H9 (cell line): ENCODE measurements around the gene TRMU. TPM values are rescaled to one million over a fixed set of nuclear protein-coding genes. Genes with fewer than 3 reads are reported as not detected.

Experiments used
- DNase-seq: peaks from one replicate; pipeline ENCODE4 v3.0.0-alpha.2; 2017
- H2AFZ ChIP-seq: one replicate; pipeline ENCODE4 v1.6.1; 2013; ENCODE audit warnings: mild to moderate bottlenecking, low read length, control low read depth, moderate library complexity
- H2AK5ac ChIP-seq: 2 replicates; pipeline ENCODE4 v1.6.1; 2013; ENCODE audit warnings: low read length, control low read depth, mixed read lengths; ENCODE audit not compliant: insufficient read length
- H2BK120ac ChIP-seq: one replicate; pipeline ENCODE4 v1.6.1; 2013; ENCODE audit warnings: low read depth, mild to moderate bottlenecking, low read length, control low read depth, inconsistent platforms; ENCODE audit not compliant: poor library complexity, severe bottlenecking
- H2BK12ac ChIP-seq: 2 replicates; pipeline ENCODE4 v1.6.1; 2013; ENCODE audit warnings: low read length, control low read depth, mixed read lengths, low read depth; ENCODE audit not compliant: insufficient read length
- H2BK15ac ChIP-seq: 2 replicates; pipeline ENCODE4 v1.6.1; 2013; ENCODE audit warnings: low read depth, low read length, control low read depth
- H2BK20ac ChIP-seq: one replicate; pipeline ENCODE4 v1.6.1; 2013; ENCODE audit warnings: low read depth, mild to moderate bottlenecking, low read length, control low read depth, inconsistent platforms; ENCODE audit not compliant: poor library complexity, severe bottlenecking
- H2BK5ac ChIP-seq: 2 replicates; pipeline ENCODE4 v1.6.1; 2013; ENCODE audit warnings: low read length, control low read depth, mixed read lengths; ENCODE audit not compliant: insufficient read length
- H3K14ac ChIP-seq: 2 replicates; pipeline ENCODE4 v1.6.1; 2013; ENCODE audit warnings: low read length, control low read depth; ENCODE audit not compliant: insufficient read depth
- H3K18ac ChIP-seq: 2 replicates; pipeline ENCODE4 v1.6.1; 2013; ENCODE audit warnings: low read depth, mild to moderate bottlenecking, mixed read lengths, low read length, control low read depth; ENCODE audit not compliant: insufficient read length
- H3K23ac ChIP-seq: 2 replicates; pipeline ENCODE4 v1.6.1; 2013; ENCODE audit warnings: low read length, control low read depth, mixed read lengths, low read depth; ENCODE audit not compliant: insufficient read length
- H3K23me2 ChIP-seq: 2 replicates; pipeline ENCODE4 v1.6.1; 2013; ENCODE audit warnings: low read depth, mild to moderate bottlenecking, mixed read lengths, low read length, control low read depth; ENCODE audit not compliant: insufficient read length, poor library complexity, severe bottlenecking
- H3K27ac ChIP-seq: 2 replicates; pipeline ENCODE4 v1.5.1; 2013; ENCODE audit warnings: low read length, control low read depth, mixed read lengths, low read depth; ENCODE audit not compliant: insufficient read length
- H3K27me3 ChIP-seq: 2 replicates; pipeline ENCODE4 v1.6.1; 2013; ENCODE audit warnings: low read length, control low read depth, inconsistent platforms; ENCODE audit not compliant: insufficient read depth
- H3K4ac ChIP-seq: 2 replicates; pipeline ENCODE4 v1.6.1; 2013; ENCODE audit warnings: low read depth, mild to moderate bottlenecking, control low read depth, inconsistent platforms, low read length, moderate library complexity
- H3K4me1 ChIP-seq: 2 replicates; pipeline ENCODE4 v1.6.1; 2013; ENCODE audit warnings: low read length, control low read depth, inconsistent platforms; ENCODE audit not compliant: insufficient read depth
- H3K4me2 ChIP-seq: 2 replicates; pipeline ENCODE4 v1.6.1; 2013; ENCODE audit warnings: low read length, control low read depth, mixed read lengths; ENCODE audit not compliant: insufficient read length, insufficient read depth
- H3K56ac ChIP-seq: 2 replicates; pipeline ENCODE4 v1.6.1; 2013; ENCODE audit warnings: low read depth, mild to moderate bottlenecking, mixed read lengths, low read length, control low read depth; ENCODE audit not compliant: insufficient read length
- H3K79me1 ChIP-seq: 2 replicates; pipeline ENCODE4 v1.6.1; 2013; ENCODE audit warnings: low read depth, mild to moderate bottlenecking, moderate library complexity, low read length, control low read depth, inconsistent platforms; ENCODE audit not compliant: insufficient read depth, poor library complexity, severe bottlenecking
- H3K79me2 ChIP-seq: 2 replicates; pipeline ENCODE4 v1.6.1; 2013; ENCODE audit warnings: low read length, control low read depth, inconsistent platforms; ENCODE audit not compliant: insufficient read depth
- H3K9ac ChIP-seq: 2 replicates; pipeline ENCODE4 v1.6.1; 2013; ENCODE audit warnings: low read length, control low read depth, mixed read lengths; ENCODE audit not compliant: insufficient read length; ENCODE audit errors: extremely low read depth
- H3K9me3 ChIP-seq: one replicate; pipeline ENCODE4 v1.6.1; 2013; ENCODE audit warnings: low read depth, low read length, inconsistent platforms; ENCODE audit not compliant: control insufficient read depth
- H3T11ph ChIP-seq: one replicate; pipeline ENCODE4 v1.6.1; 2013; ENCODE audit warnings: mild to moderate bottlenecking, low read length, control low read depth, inconsistent platforms
- H4K20me1 ChIP-seq: one replicate; pipeline ENCODE4 v1.6.1; 2013; ENCODE audit not compliant: control insufficient read depth, insufficient read length, insufficient read depth
- H4K5ac ChIP-seq: 2 replicates; pipeline ENCODE4 v1.6.1; 2013; ENCODE audit warnings: low read depth, mild to moderate bottlenecking, mixed read lengths, low read length, control low read depth; ENCODE audit not compliant: insufficient read length
- H4K8ac ChIP-seq: replicated peaks from 2 replicates; pipeline ENCODE4 v1.6.1; 2013; ENCODE audit warnings: low read length, control low read depth, mixed read lengths, low read depth; ENCODE audit not compliant: insufficient read length
- H4K91ac ChIP-seq: 2 replicates; pipeline ENCODE4 v1.6.1; 2013; ENCODE audit warnings: low read depth, mild to moderate bottlenecking, moderate library complexity, mixed read lengths, low read length, control low read depth; ENCODE audit not compliant: insufficient read length
- H3K27ac Mint-ChIP-seq, 3 experiments: 2 replicates in 2 of 3; 3 replicates in 1 of 3; pipeline ENCODE4 v1.8.0; 2020 to 2021; ENCODE audit warnings: mixed read lengths in 3 of 3, mild to moderate bottlenecking in 1 of 3, moderate library complexity in 1 of 3
- H3K27me3 Mint-ChIP-seq: 2 replicates; pipeline ENCODE4 v1.8.0; 2021; ENCODE audit warnings: low read depth, mild to moderate bottlenecking, moderate library complexity, mixed read lengths
- H3K36me3 Mint-ChIP-seq, 3 experiments: 2 replicates in 2 of 3; 3 replicates in 1 of 3; pipeline ENCODE4 v1.8.0; 2020 to 2021; ENCODE audit warnings: low read depth in 3 of 3, mixed read lengths in 3 of 3; ENCODE audit not compliant: insufficient read depth in 1 of 3
- H3K4me1 Mint-ChIP-seq, 2 experiments: 2 replicates each; pipeline ENCODE4 v1.8.0; 2020; ENCODE audit warnings: mixed read lengths in 2 of 2
- H3K4me3 Mint-ChIP-seq, 2 experiments: 2 replicates in 1 of 2; 3 replicates in 1 of 2; pipeline ENCODE4 v1.8.0; 2020 to 2021; ENCODE audit warnings: mild to moderate bottlenecking in 2 of 2, mixed read lengths in 2 of 2, moderate library complexity in 1 of 2
- H3K9me3 Mint-ChIP-seq, 2 experiments: 2 replicates in 1 of 2; 3 replicates in 1 of 2; pipeline ENCODE4 v1.8.0; 2020; ENCODE audit warnings: mild to moderate bottlenecking in 2 of 2, mixed read lengths in 2 of 2, moderate library complexity in 1 of 2
- CTCF ChIP-seq: fragments of 200-600 bp; sonication (generic); conservative IDR thresholded peaks from 3 replicates; pipeline ENCODE4 v1.8.0; 2021; ENCODE audit warnings: antibody characterized with exemption, mild to moderate bottlenecking
- WGBS: extraction: QIAGEN DNeasy Blood & Tissue Kit; methylation state at CpG from one replicate; pipeline ENCODE4 v1.1.7; 2013; ENCODE audit warnings: missing lambda C conversion rate, low lambda C conversion rate, mixed read lengths; ENCODE audit not compliant: insufficient read length; ENCODE audit errors: extremely low coverage; 5-methylcytosine and 5-hydroxymethylcytosine counted together
- total RNA-seq: library from RNA; stranded (reverse); gene quantifications from 2 replicates; pipeline ENCODE4 v1.2.1, GENCODE V29; 2021

Gene TRMU
- total RNA-seq, 1 experiment from 2014 or later, result 86.3 TPM

- no peak overlapping the region for H3K56ac ChIP-seq
- H3K27me3 ChIP-seq, result no peaks in the 10 kb centered on the region
- H3K9ac ChIP-seq, result no peak overlapping the region
- no peak overlapping the region for H4K5ac ChIP-seq
- peaks cover under 1% of the 10 kb centered on the region; the same call in 1 of the 2 replicates for H3K79me2 ChIP-seq
- no peaks in the 10 kb centered on the region for H3K23me2 ChIP-seq
- Mint-ChIP-seq H3K36me3 (peaks cover 14 to 50% (median 32%) of the 10 kb centered on the region in 3 experiments), H3K9me3 (no peaks in the 10 kb centered on the region), H3K4me3 (no peak overlapping the region), H3K27ac (peak overlapping the region in 2 of 3 experiments; percentile 6 to 19; a peak in 3 of 7 replicates), H3K27me3 (no peaks in the 10 kb centered on the region), H3K4me1 (no peaks in the 10 kb centered on the region)
- no peak overlapping the region for H3T11ph ChIP-seq
- no peak overlapping the region for H3K27ac ChIP-seq
- no peaks in the 10 kb centered on the region for H4K20me1 ChIP-seq
- H3K4me1 ChIP-seq, result no peaks in the 10 kb centered on the region
- H4K91ac ChIP-seq, result no peak overlapping the region
- no CpG with 5 or more reads among the region's 15 CpGs for whole genome bisulfite sequencing
- no peak overlapping the region for H2AFZ ChIP-seq
- H3K79me1 ChIP-seq, result no peaks in the 10 kb centered on the region
- no peak overlapping the region for H2AK5ac ChIP-seq
- no peak overlapping the region for H2BK5ac ChIP-seq
- H3K14ac ChIP-seq, result no peak overlapping the region
- H3K4me2 ChIP-seq, result no peak overlapping the region
- H4K8ac ChIP-seq, result no peak overlapping the region
- no peak for TF ChIP-seq CTCF
- H3K9me3 ChIP-seq, result no peaks in the 10 kb centered on the region
- no peak overlapping the region for H2BK120ac ChIP-seq
- no peak overlapping the region for H2BK20ac ChIP-seq
- H2BK12ac ChIP-seq, result no peak overlapping the region
- H3K18ac ChIP-seq, result no peak overlapping the region
- H2BK15ac ChIP-seq, result no peak overlapping the region
- H3K4ac ChIP-seq, result no peak overlapping the region
- no peak for DNase-seq
- H3K23ac ChIP-seq, result no peak overlapping the region
Measured at GRCh38 chr22:46309526-46310085, 25.9 kb upstream of the TRMU start.
